Loucy (cell line): ENCODE measurements around the gene VMP1.

Source experiments
- H2AFZ ChIP-seq: fragments of 200-600 bp; sonication (generic); 2 replicates; pipeline ENCODE4 v1.6.0; 2016; ENCODE audit warnings: antibody characterized with exemption, mild to moderate bottlenecking, low read length, moderate library complexity
- H3F3A ChIP-seq: fragments of 200-600 bp; 2 replicates; pipeline ENCODE4 v1.6.0; 2016; ENCODE audit warnings: antibody characterized with exemption, low read depth, mild to moderate bottlenecking
- H3K27me3 ChIP-seq: fragments of 200-600 bp; sonication (generic); 2 replicates; pipeline ENCODE4 v1.6.1; 2014; ENCODE audit warnings: low read length, mild to moderate bottlenecking; ENCODE audit not compliant: insufficient read depth, poor library complexity, severe bottlenecking
- H3K36me3 ChIP-seq: fragments of 200-600 bp; sonication (generic); 2 replicates; pipeline ENCODE4 v1.6.1; 2016; ENCODE audit warnings: low read length; ENCODE audit not compliant: insufficient read depth
- H3K4me1 ChIP-seq: fragments of 200-600 bp; sonication (generic); 2 replicates; pipeline ENCODE4 v1.5.1; 2014; ENCODE audit warnings: low read length, mild to moderate bottlenecking; ENCODE audit not compliant: insufficient read depth, poor library complexity, severe bottlenecking
- H3K4me2 ChIP-seq: fragments of 200-600 bp; sonication (generic); 2 replicates; pipeline ENCODE4 v1.6.0; 2014; ENCODE audit warnings: antibody characterized with exemption, low read length, low read depth, mild to moderate bottlenecking; ENCODE audit not compliant: poor library complexity, severe bottlenecking
- H3K4me3 ChIP-seq: fragments of 200-600 bp; sonication (generic); 2 replicates; pipeline ENCODE4 v1.5.1; 2014; ENCODE audit warnings: low read length, mild to moderate bottlenecking, mixed read lengths; ENCODE audit not compliant: poor library complexity, severe bottlenecking
- H3K79me2 ChIP-seq: fragments of 200-600 bp; sonication (generic); 2 replicates; pipeline ENCODE4 v1.6.1; 2014; ENCODE audit warnings: low read length; ENCODE audit not compliant: insufficient read depth
- H3K9ac ChIP-seq: fragments of 200-600 bp; sonication (generic); 2 replicates; pipeline ENCODE4 v1.6.0; 2014; ENCODE audit warnings: mild to moderate bottlenecking, low read depth, low read length, moderate library complexity; ENCODE audit not compliant: poor library complexity, severe bottlenecking
- H3K9me2 ChIP-seq: fragments of 200-600 bp; sonication (generic); replicated peaks from 2 replicates; pipeline ENCODE4 v1.6.1; 2016; ENCODE audit warnings: low read depth, low read length, mixed read lengths
- H3K9me3 ChIP-seq: fragments of 200-600 bp; sonication (generic); 2 replicates; pipeline ENCODE4 v1.6.1; 2014; ENCODE audit warnings: mild to moderate bottlenecking, antibody characterized with exemption, low read length, low read depth; ENCODE audit not compliant: insufficient read depth
- H4K20me1 ChIP-seq: fragments of 200-600 bp; sonication (generic); 2 replicates; pipeline ENCODE4 v1.6.0; 2014; ENCODE audit warnings: antibody characterized with exemption, low read length, mild to moderate bottlenecking; ENCODE audit not compliant: insufficient read depth, poor library complexity, severe bottlenecking
- EZH2phosphoT487 ChIP-seq: fragments of 200-600 bp; IDR thresholded peaks from 2 replicates; pipeline ENCODE4 v1.6.1; 2018; ENCODE audit warnings: antibody characterized with exemption, mild to moderate bottlenecking, moderate library complexity, borderline replicate concordance
- TF ChIP-seq, protein P1 (sequence below): fragments of 200-600 bp; sonication (generic); conservative IDR thresholded peaks from 2 replicates; pipeline ENCODE4 v1.5.1; 2014; ENCODE audit warnings: mild to moderate bottlenecking, antibody characterized with exemption, low read length

The VMP1 gene

DNA sequence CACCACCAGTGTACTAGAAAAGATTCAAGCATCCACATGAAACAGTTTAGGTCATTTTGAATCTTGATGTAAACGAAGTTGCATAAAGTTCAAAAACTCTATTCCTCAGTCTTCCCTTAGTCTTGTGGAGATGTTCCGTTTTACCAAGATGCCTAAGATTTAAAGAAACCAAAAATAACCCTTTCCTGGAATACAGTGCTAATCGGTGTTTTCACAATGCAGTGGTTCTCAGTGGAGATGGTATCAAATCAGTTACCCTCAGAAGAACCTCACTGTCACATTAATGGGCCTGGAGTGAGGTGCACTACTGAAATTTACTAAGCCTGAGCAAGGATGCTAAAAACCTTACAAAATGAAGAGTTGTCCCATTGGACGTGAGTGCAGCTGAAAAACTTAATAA lies 9.3 kb upstream of the VMP1 start:
- Histone ChIP-seq H3K4me3 (no peak overlapping the region), H3K27me3 (no peaks in the 10 kb centered on the region), H3K79me2 (peaks cover 61% of the 10 kb centered on the region), H3F3A (no peaks in the 10 kb centered on the region), H3K9me3 (no peaks in the 10 kb centered on the region), H3K4me2 (peak overlapping the region; percentile 46), H4K20me1 (peaks cover 55% of the 10 kb centered on the region), H2AFZ (no peak overlapping the region), H3K9me2 (no peaks in the 10 kb centered on the region), H3K36me3 (peaks cover 62% of the 10 kb centered on the region), H3K4me1 (peaks cover 18% of the 10 kb centered on the region), H3K9ac (no peak overlapping the region)
- TF ChIP-seq, protein P1, sequence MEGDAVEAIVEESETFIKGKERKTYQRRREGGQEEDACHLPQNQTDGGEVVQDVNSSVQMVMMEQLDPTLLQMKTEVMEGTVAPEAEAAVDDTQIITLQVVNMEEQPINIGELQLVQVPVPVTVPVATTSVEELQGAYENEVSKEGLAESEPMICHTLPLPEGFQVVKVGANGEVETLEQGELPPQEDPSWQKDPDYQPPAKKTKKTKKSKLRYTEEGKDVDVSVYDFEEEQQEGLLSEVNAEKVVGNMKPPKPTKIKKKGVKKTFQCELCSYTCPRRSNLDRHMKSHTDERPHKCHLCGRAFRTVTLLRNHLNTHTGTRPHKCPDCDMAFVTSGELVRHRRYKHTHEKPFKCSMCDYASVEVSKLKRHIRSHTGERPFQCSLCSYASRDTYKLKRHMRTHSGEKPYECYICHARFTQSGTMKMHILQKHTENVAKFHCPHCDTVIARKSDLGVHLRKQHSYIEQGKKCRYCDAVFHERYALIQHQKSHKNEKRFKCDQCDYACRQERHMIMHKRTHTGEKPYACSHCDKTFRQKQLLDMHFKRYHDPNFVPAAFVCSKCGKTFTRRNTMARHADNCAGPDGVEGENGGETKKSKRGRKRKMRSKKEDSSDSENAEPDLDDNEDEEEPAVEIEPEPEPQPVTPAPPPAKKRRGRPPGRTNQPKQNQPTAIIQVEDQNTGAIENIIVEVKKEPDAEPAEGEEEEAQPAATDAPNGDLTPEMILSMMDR, result no peak
- no peak for TF ChIP-seq EZH2phosphoT487

- Histone ChIP-seq H4K20me1 (peaks cover 59% of the 10 kb centered on the region), H3K9me3 (no peaks in the 10 kb centered on the region), H3K9ac (no peak overlapping the region), H3K9me2 (no peaks in the 10 kb centered on the region), H3K36me3 (peaks cover 52% of the 10 kb centered on the region), H2AFZ (no peak overlapping the region), H3K4me3 (no peak overlapping the region), H3K79me2 (peaks cover 72% of the 10 kb centered on the region), H3K4me1 (peaks cover 21% of the 10 kb centered on the region), H3K4me2 (peak overlapping the region; percentile 46), H3K27me3 (no peaks in the 10 kb centered on the region), H3F3A (no peaks in the 10 kb centered on the region)
- TF ChIP-seq EZH2phosphoT487, result no peak
- TF ChIP-seq, protein P1, result no peak
Measured at GRCh38 chr17:59699218-59699617, 8.2 kb upstream of the VMP1 start.

- Histone ChIP-seq H3F3A (no peaks in the 10 kb centered on the region), H3K36me3 (peaks cover 46% of the 10 kb centered on the region), H3K4me2 (peak overlapping the region; percentile 46), H3K4me3 (no peak overlapping the region), H3K4me1 (peaks cover 25% of the 10 kb centered on the region), H3K9me2 (no peaks in the 10 kb centered on the region), H3K9me3 (no peaks in the 10 kb centered on the region), H3K79me2 (peaks cover 77% of the 10 kb centered on the region), H4K20me1 (peaks cover 63% of the 10 kb centered on the region), H2AFZ (no peak overlapping the region), H3K27me3 (no peaks in the 10 kb centered on the region), H3K9ac (no peak overlapping the region)
- TF ChIP-seq, protein P1, result no peak
- no peak for TF ChIP-seq EZH2phosphoT487
Measured at GRCh38 chr17:59699786-59700185, 7.7 kb upstream of the VMP1 start.
